GM21447 (cell line): ENCODE results near the gene ZC3H4.

Source experiments
- ATAC-seq: cut with Tn5 transposase; IDR thresholded peaks from one replicate; pipeline ENCODE4 v1.9.1; 2021; ENCODE audit not compliant: unreplicated experiment

ZC3H4 gene

DNA sequence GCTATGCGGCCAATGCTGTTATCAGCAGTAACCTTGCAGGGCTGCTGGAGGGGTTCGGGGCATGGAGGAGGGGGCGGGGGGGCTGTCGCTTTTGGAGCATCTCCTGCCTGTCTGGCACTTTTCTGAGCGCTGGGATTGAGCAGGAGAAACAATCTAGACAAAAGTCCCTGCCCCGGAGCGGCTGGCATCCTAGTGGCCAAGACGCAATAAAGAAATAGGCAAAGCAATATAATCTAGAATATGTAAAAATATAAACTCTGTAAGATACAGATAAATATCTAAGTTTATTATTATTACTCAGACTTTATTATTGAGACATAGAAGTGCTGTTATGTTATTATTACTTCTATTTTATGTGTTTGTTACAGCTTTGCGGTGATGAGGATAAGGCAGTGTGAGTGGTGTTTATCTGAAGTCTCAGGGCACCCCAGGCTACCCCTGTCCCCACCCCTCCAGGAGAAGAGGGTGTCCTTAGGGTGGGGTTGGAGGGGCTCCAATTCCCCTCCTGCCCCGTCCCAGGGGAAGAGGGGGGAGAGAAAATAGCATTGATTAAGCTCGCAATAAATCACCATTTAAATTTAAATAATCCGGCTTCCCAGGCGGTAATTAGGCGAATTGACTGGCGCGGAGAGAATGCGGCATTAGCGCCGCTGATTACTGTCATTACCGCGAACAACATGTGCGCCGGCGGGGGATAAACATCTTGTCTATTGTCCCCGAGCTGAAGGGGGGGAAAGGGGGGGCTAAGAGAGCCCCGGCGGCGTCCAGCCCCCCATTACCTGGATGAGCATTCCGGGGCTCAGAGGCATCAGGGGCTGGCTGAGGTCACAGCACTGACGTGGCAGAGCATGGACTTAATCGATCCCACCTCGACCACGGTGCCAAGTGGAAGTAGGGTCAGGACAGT lies 90.8 kb downstream of the ZC3H4 start:
- ATAC-seq: no peak

DNA sequence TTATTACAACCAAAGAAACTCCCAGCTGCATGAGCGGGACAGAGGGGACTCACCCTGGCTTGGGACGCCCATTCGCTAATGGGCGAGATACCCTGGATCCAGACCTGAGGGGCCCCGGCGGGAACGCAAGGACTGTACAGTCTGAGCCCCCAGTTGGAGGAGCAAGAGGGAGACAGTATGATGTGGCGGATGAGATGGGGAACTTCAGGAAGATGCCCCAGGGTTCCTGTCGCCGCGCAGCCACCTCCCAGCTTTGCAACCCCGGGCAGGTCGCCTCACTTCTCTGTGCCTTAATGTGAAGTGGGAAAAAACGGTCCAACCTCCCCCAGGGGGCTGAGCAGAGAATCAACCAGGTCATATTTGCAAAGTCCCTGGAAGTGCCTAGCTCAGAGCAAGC lies 91.4 kb downstream of the ZC3H4 start:
- ATAC-seq: no peak

DNA sequence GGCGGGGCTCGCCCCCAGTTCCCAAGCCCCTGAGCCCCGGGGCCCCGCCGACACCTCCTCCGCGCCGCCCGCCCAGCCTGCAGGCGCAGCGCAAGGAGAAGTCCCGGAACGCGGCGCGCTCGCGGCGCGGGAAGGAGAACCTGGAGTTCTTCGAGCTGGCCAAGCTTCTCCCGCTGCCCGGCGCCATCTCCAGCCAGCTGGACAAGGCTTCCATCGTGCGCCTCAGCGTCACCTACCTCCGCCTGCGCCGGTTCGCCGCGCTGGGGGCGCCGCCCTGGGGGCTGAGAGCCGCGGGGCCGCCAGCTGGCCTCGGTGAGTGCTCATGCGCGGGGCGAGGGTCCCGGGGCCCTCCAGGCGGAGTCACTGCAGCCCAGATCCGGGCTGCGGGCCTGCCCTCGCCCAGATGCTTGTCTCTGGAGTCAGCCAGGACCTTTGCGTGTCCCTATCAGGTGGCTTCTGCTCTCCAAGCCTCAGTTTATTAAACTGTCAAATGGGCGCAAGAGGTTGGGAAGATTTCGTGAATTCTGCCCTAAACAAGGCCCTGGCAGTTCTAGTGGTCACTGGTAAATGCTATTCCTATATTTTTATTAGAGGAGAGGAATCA lies 91.9 kb downstream of the ZC3H4 start:
- no peak for ATAC-seq

DNA sequence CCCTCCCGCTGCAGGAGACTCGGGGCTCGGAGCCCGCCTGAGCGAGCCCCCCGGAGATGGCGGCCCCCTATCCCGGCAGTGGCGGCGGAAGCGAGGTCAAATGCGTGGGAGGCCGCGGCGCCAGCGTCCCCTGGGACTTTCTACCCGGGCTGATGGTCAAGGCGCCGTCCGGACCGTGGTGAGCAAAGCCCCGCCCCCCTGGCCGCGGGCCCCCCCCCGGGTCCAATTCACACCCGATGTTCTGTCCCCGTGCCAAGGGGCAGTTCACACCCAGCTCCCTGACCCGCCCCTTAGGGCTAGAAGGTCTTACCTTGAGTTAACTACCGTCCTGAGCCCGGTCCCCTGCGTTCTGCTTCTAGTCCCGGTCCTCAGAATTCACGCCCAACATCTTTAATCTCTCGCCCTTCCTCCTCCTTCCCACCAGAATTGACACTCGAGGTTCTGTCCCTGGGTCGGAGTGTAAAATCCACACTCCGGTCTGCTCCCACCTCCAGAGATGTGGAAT lies 92.5 kb downstream of the ZC3H4 start:
- no peak for ATAC-seq

DNA sequence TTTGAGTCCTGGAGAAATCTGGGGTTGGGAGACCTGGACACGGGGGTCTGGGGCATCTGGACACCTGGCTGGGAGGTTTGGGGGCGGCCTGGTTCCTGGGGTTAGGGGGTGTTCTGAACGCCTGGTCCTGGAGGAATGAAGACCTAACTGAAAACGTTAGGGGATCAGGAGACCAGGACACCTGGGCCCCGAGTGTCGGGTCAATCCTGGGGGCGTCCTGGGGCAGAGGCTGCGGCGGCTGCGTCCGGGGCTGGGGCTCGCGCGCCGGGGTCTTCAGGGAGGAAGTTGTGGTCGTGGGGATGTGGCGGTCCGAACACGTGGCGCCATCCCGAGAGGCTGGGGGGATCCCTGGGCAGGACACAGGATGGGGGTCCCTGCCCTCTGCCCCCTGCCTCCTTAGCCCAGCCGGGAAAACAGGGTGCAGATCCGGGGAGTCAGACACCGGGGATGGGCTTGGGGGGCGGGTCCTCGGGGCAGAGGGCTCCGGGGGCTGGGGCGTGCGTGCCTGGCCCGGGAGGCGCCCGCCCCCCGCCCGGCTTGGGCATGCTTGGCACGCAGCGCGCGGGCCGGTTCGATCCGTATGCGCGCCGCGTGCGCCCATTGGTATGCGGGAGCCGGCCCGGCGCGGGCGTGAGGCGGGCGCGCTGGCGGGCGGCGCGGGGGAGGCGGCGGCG lies 93.3 kb downstream of the ZC3H4 start:
- ATAC-seq: no peak

DNA sequence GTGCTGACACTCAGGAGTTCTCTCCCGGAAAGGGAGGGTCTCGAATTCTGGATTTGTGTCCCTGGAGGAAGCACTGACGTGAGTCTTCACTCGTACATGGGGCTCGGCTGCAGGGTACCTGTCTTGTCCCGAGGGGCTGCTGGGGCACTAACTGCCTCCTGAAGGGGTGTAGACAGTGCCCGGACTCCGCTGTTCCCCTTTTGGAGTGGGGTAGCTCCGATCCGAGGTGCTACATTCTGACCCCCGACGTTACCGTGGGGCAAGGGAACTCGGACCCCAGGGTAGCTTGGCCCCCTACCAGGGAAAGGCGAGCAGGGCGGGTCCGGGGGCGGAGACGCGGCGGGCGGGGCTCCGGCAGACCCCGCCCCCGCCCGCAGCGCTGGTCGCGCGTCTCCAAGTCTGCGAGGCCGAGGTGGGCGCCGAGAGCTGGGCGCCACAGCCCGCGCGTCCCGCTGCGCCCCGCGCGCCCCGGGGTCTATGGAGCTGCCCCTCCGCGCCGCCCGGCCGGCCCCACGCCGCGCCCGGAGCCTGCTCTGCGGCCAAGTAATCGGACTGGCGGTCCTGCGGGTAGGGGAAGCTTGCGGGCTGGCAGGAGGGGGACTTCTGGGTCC lies 94.0 kb downstream of the ZC3H4 start, which contains the start of gene NPAS1:
NPAS1 (plus strand) TSS at position 407 of the 611 bp plus-strand sequence. CDS start 1,211 bp downstream, outside the sequence.
- no peak for ATAC-seq

DNA sequence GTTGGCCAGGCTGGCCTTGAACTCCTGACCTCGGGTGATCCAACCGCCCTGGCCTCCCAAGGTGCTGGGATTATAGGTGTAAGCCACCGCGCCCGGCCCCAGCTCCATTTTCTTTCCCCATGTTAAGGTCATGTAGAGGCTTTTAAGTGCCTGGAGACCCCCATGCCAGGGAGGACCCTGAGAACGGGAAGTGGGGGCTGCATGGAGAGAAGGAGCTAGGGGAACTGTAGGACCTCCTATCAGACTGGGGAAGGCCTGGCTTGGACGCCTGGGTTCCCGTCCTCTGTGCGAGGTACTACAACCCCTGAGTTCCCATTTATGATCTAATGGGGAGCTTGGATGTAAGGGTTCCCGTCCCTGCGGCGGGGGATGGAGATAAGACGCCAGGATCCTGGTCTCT lies 94.7 kb downstream of the ZC3H4 start:
- no peak for ATAC-seq
